Right ventricle myocardium superior (tissue), 1 donor: ENCODE results near the gene FYB2. TPM values are rescaled to one million over a fixed set of nuclear protein-coding genes. Genes with fewer than 3 reads are reported as not detected.
"Not testable (repeated sequence)": the region's sequence is repeated elsewhere in the genome, so short reads cannot be mapped to it uniquely, and the experiment has no call there.

Source experiments
- ATAC-seq: fragments of 200-7000 bp; cut with Tn5 transposase; one replicate; pipeline ENCODE4 v1.9.1; 2020; ENCODE audit warnings: mild to moderate bottlenecking; ENCODE audit not compliant: poor library complexity
- DNase-seq: peaks from one replicate; pipeline ENCODE4 v3.0.0-alpha.2; 2020
- intact Hi-C: fragments of 100-400 bp; cut with DNase I; formaldehyde crosslinking; loops from one replicate; pipeline ENCODE4 v1.11.2; 2022
- total RNA-seq: library from RNA; stranded (reverse); fragmentation: NEBNext Ultra II Directional; extraction: Animal tissue kit (Norgen Biotek cat#: 25700); gene quantifications from one replicate; pipeline ENCODE4 v1.2.1, GENCODE V29; 2021
- donor health status: DM: no; HTN: yes; CAD: no; lungs with severe emphysema.

Gene FYB2
- total RNA-seq, 1 donor from 2014 or later = 14.3 TPM

GRCh38 chr1:56808410-56808809 is 10.8 kb downstream of the FYB2 start:
- ATAC-seq (no peak), DNase-seq (no peak)
- intact Hi-C loops = no loop called here

- ATAC-seq (peak; percentile 40), DNase-seq (no peak)
- intact Hi-C loops = no loop called here
Observed at GRCh38 chr1:56806804-56807203, 12.4 kb downstream of the FYB2 start.

GRCh38 chr1:56803561-56804156 is 15.5 kb downstream of the FYB2 start:
- ATAC-seq (no peak), DNase-seq (no peak)
- intact Hi-C loops = no loop called here

GRCh38 chr1:56799605-56800400 is 19.4 kb downstream of the FYB2 start:
- ATAC-seq = peak; percentile 58

GRCh38 chr1:56798053-56798471 is 21.1 kb downstream of the FYB2 start:
- peak; percentile 86 for ATAC-seq
- DNase-seq = no peak
- intact Hi-C loops = no loop called here

More at GRCh38 chr1:56799605-56800400, 19.4 kb downstream of the FYB2 start:
- intact Hi-C loops = no loop called here
- DNase-seq = no peak

- intact Hi-C loops = no loop called here
- ATAC-seq = peak; percentile 70
- DNase-seq = peak; percentile 46
Observed at GRCh38 chr1:56797065-56797685, 22.0 kb downstream of the FYB2 start.

- ATAC-seq = no peak
- intact Hi-C loops = no loop called here
- no peak for DNase-seq
Observed at GRCh38 chr1:56795870-56796269, 23.3 kb downstream of the FYB2 start.

- intact Hi-C loops = no loop called here
- DNase-seq (no peak), ATAC-seq (no peak)
Observed at GRCh38 chr1:56790036-56790435, 29.2 kb downstream of the FYB2 start.

GRCh38 chr1:56788588-56788987 is 30.6 kb downstream of the FYB2 start:
- intact Hi-C loops = no loop called here
- DNase-seq = peak; percentile 54
- ATAC-seq = peak; percentile 66

- ATAC-seq (peak; percentile 15), DNase-seq (no peak)
- intact Hi-C loops = no loop called here
Observed at GRCh38 chr1:56788102-56788501, 31.1 kb downstream of the FYB2 start.

- intact Hi-C loops = no loop called here
Observed at GRCh38 chr1:56787330-56787729, 31.9 kb downstream of the FYB2 start.

GRCh38 chr1:56782773-56783172 is 36.4 kb downstream of the FYB2 start:
- ATAC-seq (no peak), DNase-seq (no peak)
- intact Hi-C loops = no loop called here

More at GRCh38 chr1:56787330-56787729, 31.9 kb downstream of the FYB2 start:
- ATAC-seq (no peak), DNase-seq (no peak)

- no peak for DNase-seq
- intact Hi-C loops = no loop called here
- no peak for ATAC-seq
Observed at GRCh38 chr1:56780826-56781225, 38.4 kb downstream of the FYB2 start.

- ATAC-seq (no peak), DNase-seq (no peak)
- intact Hi-C loops = no loop called here
Observed at GRCh38 chr1:56780128-56780750, 39.0 kb downstream of the FYB2 start.

- DNase-seq = no peak
- no peak for ATAC-seq
- intact Hi-C loops = no loop called here
Observed at GRCh38 chr1:56777972-56778371, 41.2 kb downstream of the FYB2 start.

GRCh38 chr1:56774732-56775131 is 44.5 kb downstream of the FYB2 start:
- ATAC-seq, intact Hi-C loops, DNase-seq: not testable (repeated sequence)

GRCh38 chr1:56774067-56774609 is 45.1 kb downstream of the FYB2 start:
- intact Hi-C loops = no loop called here
- DNase-seq (no peak), ATAC-seq (no peak)

- DNase-seq (no peak), ATAC-seq (no peak)
- intact Hi-C loops = no loop called here
Observed at GRCh38 chr1:56773341-56774066, 45.7 kb downstream of the FYB2 start.
